Measurements from ENCODE around the gene SH3GLB1. TPM values are rescaled to one million over a fixed set of nuclear protein-coding genes. Genes with fewer than 3 reads are reported as not detected.

Gene SH3GLB1
- polyA plus RNA-seq, 5 donors = 83.0 to 115 (median 102) TPM

GRCh38 chr1:86714561-86715244, 10.3 kb downstream of the SH3GLB1 start:
- DNase-seq = no peak

GRCh38 chr1:86718786-86719185, 14.4 kb downstream of the SH3GLB1 start:
- no peak for DNase-seq

- no peak for DNase-seq
These were observed 27.0 kb downstream of the SH3GLB1 start for GRCh38 chr1:86731416-86731815.

GRCh38 chr1:86733340-86733739, 29.0 kb downstream of the SH3GLB1 start:
- no peak for DNase-seq

- no peak for DNase-seq
These were observed 35.5 kb downstream of the SH3GLB1 start for GRCh38 chr1:86739648-86740509.

- DNase-seq = no peak
These were observed 37.7 kb downstream of the SH3GLB1 start for GRCh38 chr1:86741947-86742572.

- DNase-seq = no peak
These were observed 42.9 kb downstream of the SH3GLB1 start for GRCh38 chr1:86747304-86747703.

GRCh38 chr1:86748622-86749373, 44.4 kb downstream of the SH3GLB1 start:
- DNase-seq = no peak

- DNase-seq = no peak
These were observed 45.7 kb downstream of the SH3GLB1 start for GRCh38 chr1:86750076-86750475.

GRCh38 chr1:86750530-86750929, 46.2 kb downstream of the SH3GLB1 start:
- no peak for DNase-seq

GRCh38 chr1:86751923-86752322, 47.5 kb downstream of the SH3GLB1 start:
- no peak for DNase-seq

GRCh38 chr1:86753700-86754099, 49.3 kb downstream of the SH3GLB1 start:
- no peak for DNase-seq

GRCh38 chr1:86754265-86754974, 50.0 kb downstream of the SH3GLB1 start:
- DNase-seq = no peak

GRCh38 chr1:86756062-86756406, 51.7 kb downstream of the SH3GLB1 start:
- no peak for DNase-seq

GRCh38 chr1:86757272-86757984, 53.1 kb downstream of the SH3GLB1 start:
- peak; percentile 72 to 80 for DNase-seq

GRCh38 chr1:86758570-86758969, 54.2 kb downstream of the SH3GLB1 start:
- no peak for DNase-seq

GRCh38 chr1:86760199-86760598, 55.8 kb downstream of the SH3GLB1 start:
- DNase-seq = no peak

- no peak for DNase-seq
These were observed 58.0 kb downstream of the SH3GLB1 start for GRCh38 chr1:86762336-86762735.

GRCh38 chr1:86764523-86764922, 60.1 kb downstream of the SH3GLB1 start:
- DNase-seq = no peak

- DNase-seq = no peak
These were observed 60.7 kb downstream of the SH3GLB1 start for GRCh38 chr1:86765073-86765472.

GRCh38 chr1:86765674-86766073, 61.3 kb downstream of the SH3GLB1 start:
- no peak for DNase-seq
